CD14-positive monocyte (primary cell): ENCODE data around the gene ALOX12B. TPM values are rescaled to one million over a fixed set of nuclear protein-coding genes. Genes with fewer than 3 reads are reported as not detected.

Source experiments
- DNase-seq, 3 donors: peaks; one replicate each; pipeline ENCODE4 v3.0.0-alpha.2; 2011 to 2022
- H2AFZ ChIP-seq: 2 replicates; pipeline ENCODE4 v1.6.0; 2012; ENCODE audit warnings: mild to moderate bottlenecking, low read depth, low read length, inconsistent platforms; ENCODE audit not compliant: insufficient read depth, poor library complexity, severe bottlenecking
- H3K27ac ChIP-seq, 2 donors: 1 replicate in 1 of 2; 2 replicates in 1 of 2; pipeline ENCODE4 v1.5.1; 2012 to 2013; ENCODE audit warnings: low read length in 2 of 2, control low read depth in 1 of 2, inconsistent platforms in 1 of 2, low read depth in 1 of 2, mild to moderate bottlenecking in 1 of 2
- H3K27me3 ChIP-seq, 2 donors: one replicate each; pipeline versions ENCODE4 v1.6.0 to v1.6.1; 2011 to 2013; ENCODE audit warnings: low read length in 2 of 2; ENCODE audit not compliant: control insufficient read depth in 2 of 2, insufficient read depth in 2 of 2
- H3K36me3 ChIP-seq, 2 donors: replicated peaks in 1 of 2; 1 replicate in 1 of 2; 2 replicates in 1 of 2; pipeline versions ENCODE4 v1.5.1 to v1.6.1; 2012 to 2013; ENCODE audit warnings: low read length in 2 of 2, control low read depth in 1 of 2, inconsistent platforms in 1 of 2, mild to moderate bottlenecking in 1 of 2; ENCODE audit not compliant: insufficient read depth in 2 of 2, control insufficient read depth in 1 of 2
- H3K4me1 ChIP-seq, 2 donors: 1 replicate in 1 of 2; 2 replicates in 1 of 2; pipeline versions ENCODE4 v1.5.1 to v1.6.1; 2012 to 2013; ENCODE audit warnings: low read length in 2 of 2, control low read depth in 1 of 2, inconsistent platforms in 1 of 2, mild to moderate bottlenecking in 1 of 2, moderate library complexity in 1 of 2; ENCODE audit not compliant: insufficient read depth in 2 of 2, control insufficient read depth in 1 of 2
- H3K4me2 ChIP-seq: replicated peaks from 2 replicates; pipeline ENCODE3; 2012; ENCODE audit warnings: low read length, moderate library complexity, mild to moderate bottlenecking; ENCODE audit not compliant: poor library complexity, severe bottlenecking; ENCODE audit errors: extremely low read depth
- H3K4me3 ChIP-seq, 3 experiments: fragments of 200-600 bp in 1 of 3; sonication (generic) in 1 of 3; replicated peaks in 1 of 3; 1 replicate in 2 of 3; 2 replicates in 1 of 3; pipeline ENCODE4 v1.5.1; 2011 to 2013; ENCODE audit warnings: low read length in 3 of 3, mild to moderate bottlenecking in 3 of 3, control low read depth in 2 of 3, low read depth in 2 of 3, inconsistent platforms in 1 of 3, moderate library complexity in 1 of 3
- H3K79me2 ChIP-seq: 2 replicates; pipeline ENCODE4 v1.6.0; 2012; ENCODE audit warnings: mild to moderate bottlenecking, control low read depth, inconsistent platforms, low read length, moderate library complexity; ENCODE audit not compliant: insufficient read depth
- H3K9ac ChIP-seq: 2 replicates; pipeline ENCODE4 v1.6.0; 2017; ENCODE audit warnings: low read length, mild to moderate bottlenecking; ENCODE audit not compliant: insufficient read depth, poor library complexity, severe bottlenecking
- H3K9me3 ChIP-seq, 2 donors: replicated peaks in 1 of 2; 1 replicate in 1 of 2; 2 replicates in 1 of 2; pipeline versions ENCODE4 v1.5.1 to v1.6.1; 2012 to 2013; ENCODE audit warnings: low read length in 2 of 2, control low read depth in 1 of 2; ENCODE audit not compliant: control insufficient read depth in 1 of 2, insufficient read depth in 1 of 2
- H4K20me1 ChIP-seq: 2 replicates; pipeline ENCODE4 v1.6.0; 2012; ENCODE audit warnings: mild to moderate bottlenecking, low read length, control low read depth, moderate library complexity; ENCODE audit not compliant: insufficient read depth
- H3K27ac Mint-ChIP-seq, 7 donors: one replicate each; pipeline ENCODE4 v1.8.0; 2020; ENCODE audit warnings: mild to moderate bottlenecking in 7 of 7, mixed read lengths in 7 of 7, moderate library complexity in 6 of 7, inconsistent platforms in 2 of 7
- H3K27me3 Mint-ChIP-seq, 3 donors: one replicate each; pipeline ENCODE4 v1.8.0; 2021 to 2022; ENCODE audit warnings: low read depth in 3 of 3, mild to moderate bottlenecking in 3 of 3, mixed read lengths in 3 of 3, moderate library complexity in 3 of 3, inconsistent platforms in 1 of 3
- H3K36me3 Mint-ChIP-seq, 2 donors: one replicate each; pipeline ENCODE4 v1.8.0; 2020; ENCODE audit warnings: mixed read lengths in 2 of 2, inconsistent platforms in 1 of 2, mild to moderate bottlenecking in 1 of 2
- H3K4me1 Mint-ChIP-seq: one replicate; pipeline ENCODE4 v1.8.0; 2020; ENCODE audit warnings: mild to moderate bottlenecking, mixed read lengths
- H3K4me3 Mint-ChIP-seq, 2 donors: one replicate each; pipeline ENCODE4 v1.8.0; 2020; ENCODE audit warnings: mild to moderate bottlenecking in 2 of 2, mixed read lengths in 2 of 2, moderate library complexity in 1 of 2
- H3K9me3 Mint-ChIP-seq, 7 donors: one replicate each; pipeline ENCODE4 v1.8.0; 2020 to 2022; ENCODE audit warnings: mixed read lengths in 7 of 7, mild to moderate bottlenecking in 6 of 7, moderate library complexity in 6 of 7, inconsistent platforms in 2 of 7
- CTCF ChIP-seq: fragments of 200-600 bp; IDR thresholded peaks from one replicate; pipeline ENCODE4 v1.8.0; 2022; ENCODE audit warnings: antibody characterized with exemption, mild to moderate bottlenecking
- WGBS: methylation state at CpG from one replicate; pipeline ENCODE4 v1.1.5; 2013; ENCODE audit warnings: missing lambda C conversion rate; ENCODE audit not compliant: insufficient coverage; 5-methylcytosine and 5-hydroxymethylcytosine counted together
- intact Hi-C, 2 donors: fragments of 100-400 bp; cut with micrococcal nuclease; formaldehyde crosslinking; loops; one replicate each; pipeline versions ENCODE4 v1.15.0 to v1.15.1; 2023
- polyA plus RNA-seq, 3 donors: library from polyadenylated mRNA; depleted of rRNA in 1 of 3; unstranded in 2 of 3; stranded (reverse) in 1 of 3; fragments of 300-500 nt in 2 of 3; fragments of >200 nt in 1 of 3; fragmentation: Illumina TruSeq in 2 of 3; gene quantifications; 1 replicate in 2 of 3; 2 replicates in 1 of 3; pipeline ENCODE4 v1.2.3, GENCODE V29; 2012 to 2021

Gene ALOX12B
- polyA plus RNA-seq, 3 donors: not detected

GRCh38 chr17:8082292-8082691, 5.2 kb downstream of the ALOX12B start:
- H4K20me1 ChIP-seq: no peaks in the 10 kb centered on the region
- peaks cover 0 to 3% of the 10 kb centered on the region in 2 donors for H3K36me3 Mint-ChIP-seq
- no peak for TF ChIP-seq CTCF
- H2AFZ ChIP-seq: no peak overlapping the region
- no peak overlapping the region for H3K4me3 Mint-ChIP-seq
- H3K36me3 ChIP-seq: no peaks in the 10 kb centered on the region
- H3K27me3 ChIP-seq: peaks cover 0 to 32% of the 10 kb centered on the region in 2 donors
- no peak for DNase-seq
- 91% methylated on average over 4 of the region's 10 CpGs for WGBS
- no peak overlapping the region for H3K27ac ChIP-seq
- H3K4me2 ChIP-seq: no peak overlapping the region
- peaks cover 15 to 17% of the 10 kb centered on the region in 2 donors for H3K4me1 ChIP-seq
- no peak overlapping the region for H3K9ac ChIP-seq
- no peaks in the 10 kb centered on the region for H3K79me2 ChIP-seq
- no peak overlapping the region for H3K27ac Mint-ChIP-seq
- H3K9me3 Mint-ChIP-seq: peaks cover 0 to 7% (median 2%) of the 10 kb centered on the region in 7 donors
- H3K9me3 ChIP-seq: no peaks in the 10 kb centered on the region
- H3K4me1 Mint-ChIP-seq: peaks cover 9% of the 10 kb centered on the region
- H3K4me3 ChIP-seq: no peak overlapping the region
- intact Hi-C loops: no loop called here
- H3K27me3 Mint-ChIP-seq: peaks cover 26 to 54% (median 36%) of the 10 kb centered on the region in 3 donors

GRCh38 chr17:8081876-8082275, 5.6 kb downstream of the ALOX12B start:
- Histone ChIP-seq H4K20me1 (no peaks in the 10 kb centered on the region), H3K4me3 (no peak overlapping the region), H2AFZ (no peak overlapping the region), H3K9me3 (no peaks in the 10 kb centered on the region), H3K36me3 (no peaks in the 10 kb centered on the region), H3K9ac (no peak overlapping the region), H3K27ac (no peak overlapping the region), H3K27me3 (peaks cover 0 to 37% of the 10 kb centered on the region in 2 donors), H3K4me2 (no peak overlapping the region), H3K79me2 (no peaks in the 10 kb centered on the region), H3K4me1 (peaks cover 15 to 17% of the 10 kb centered on the region in 2 donors)
- peaks cover 0 to 7% (median 2%) of the 10 kb centered on the region in 7 donors for H3K9me3 Mint-ChIP-seq
- no peak for DNase-seq
- no CpG with 5 or more reads among the region's 3 CpGs for WGBS
- H3K27me3 Mint-ChIP-seq: peaks cover 26 to 56% (median 39%) of the 10 kb centered on the region in 3 donors
- intact Hi-C loops: no loop called here
- no peak overlapping the region for H3K27ac Mint-ChIP-seq
- peaks cover 0 to 3% of the 10 kb centered on the region in 2 donors for H3K36me3 Mint-ChIP-seq
- peaks cover 9% of the 10 kb centered on the region for H3K4me1 Mint-ChIP-seq
- no peak overlapping the region for H3K4me3 Mint-ChIP-seq
- TF ChIP-seq CTCF: no peak
